Keratinocyte (primary cell): ENCODE measurements around the gene HEPN1. TPM values are rescaled to one million over a fixed set of nuclear protein-coding genes. Genes with fewer than 3 reads are reported as not detected.

ENCODE experiments used
- DNase-seq: peaks from one replicate; pipeline ENCODE4 v3.0.0-alpha.2; 2011; ENCODE audit warnings: low read depth, missing footprints, low spot score
- FAIRE-seq: peaks from 2 replicates; lab custom pipeline; 2011; peaks lifted over from hg19 to GRCh38; lab: Jason Lieb, UNC
- H2AFZ ChIP-seq: 2 replicates; pipeline ENCODE4 v1.6.0; 2012; ENCODE audit warnings: low read length, control low read depth, inconsistent platforms; ENCODE audit not compliant: control insufficient read depth
- H3K27ac ChIP-seq: 2 replicates; pipeline ENCODE4 v1.5.1; 2011; ENCODE audit warnings: low read length; ENCODE audit not compliant: control insufficient read depth, insufficient read depth
- H3K27me3 ChIP-seq: 3 replicates; pipeline ENCODE4 v1.6.0; 2011; ENCODE audit warnings: low read length; ENCODE audit not compliant: control insufficient read depth, insufficient read depth; ENCODE audit errors: extremely low read depth
- H3K36me3 ChIP-seq, 2 experiments: 2 replicates in 1 of 2; 3 replicates in 1 of 2; pipeline ENCODE4 v1.5.1; 2011; ENCODE audit warnings: low read length in 2 of 2, mild to moderate bottlenecking in 1 of 2; ENCODE audit not compliant: control insufficient read depth in 2 of 2, insufficient read depth in 2 of 2; ENCODE audit errors: extremely low read depth in 1 of 2
- H3K4me1 ChIP-seq: 3 replicates; pipeline ENCODE4 v1.5.1; 2011; ENCODE audit warnings: low read length; ENCODE audit not compliant: control insufficient read depth, insufficient read depth; ENCODE audit errors: extremely low read depth
- H3K4me2 ChIP-seq: 3 replicates; pipeline ENCODE4 v1.6.0; 2011; ENCODE audit warnings: low read depth, low read length; ENCODE audit not compliant: control insufficient read depth, insufficient read depth; ENCODE audit errors: extremely low read depth
- H3K4me3 ChIP-seq, 3 experiments: fragments of 200-600 bp in 1 of 3; sonication (generic) in 1 of 3; 2 replicates in 2 of 3; 3 replicates in 1 of 3; pipeline ENCODE4 v1.5.1; 2011 to 2016; ENCODE audit warnings: low read length in 3 of 3, mild to moderate bottlenecking in 3 of 3, control low read depth in 2 of 3, inconsistent platforms in 1 of 3, low read depth in 1 of 3, mixed read lengths in 1 of 3, mixed run types in 1 of 3, moderate library complexity in 1 of 3; ENCODE audit not compliant: control insufficient read depth in 2 of 3, insufficient read depth in 2 of 3; ENCODE audit errors: extremely low read depth in 1 of 3
- H3K79me2 ChIP-seq: 2 replicates; pipeline ENCODE4 v1.6.0; 2012; ENCODE audit warnings: low read length; ENCODE audit not compliant: control insufficient read depth, insufficient read depth
- H3K9ac ChIP-seq: 3 replicates; pipeline ENCODE4 v1.6.0; 2011; ENCODE audit warnings: low read length; ENCODE audit not compliant: control insufficient read depth, insufficient read depth; ENCODE audit errors: extremely low read depth
- H3K9me1 ChIP-seq: 3 replicates; pipeline ENCODE4 v1.6.0; 2011; ENCODE audit warnings: low read length; ENCODE audit not compliant: control insufficient read depth, insufficient read depth; ENCODE audit errors: extremely low read depth
- H3K9me3 ChIP-seq: 2 replicates; pipeline ENCODE4 v1.5.1; 2012; ENCODE audit warnings: low read depth, low read length; ENCODE audit not compliant: control insufficient read depth
- H4K20me1 ChIP-seq: 3 replicates; pipeline ENCODE4 v1.6.0; 2011; ENCODE audit warnings: low read length; ENCODE audit not compliant: control insufficient read depth, insufficient read depth; ENCODE audit errors: extremely low read depth
- CTCF ChIP-seq, 3 experiments: IDR thresholded peaks in 1 of 3; conservative IDR thresholded peaks in 1 of 3; optimal IDR thresholded peaks in 1 of 3; 2 replicates in 2 of 3; 3 replicates in 1 of 3; pipeline versions ENCODE3 to v1.5.1; 2011; ENCODE audit warnings: low read length in 3 of 3, mild to moderate bottlenecking in 3 of 3, moderate library complexity in 2 of 3, control low read depth in 1 of 3, inconsistent platforms in 1 of 3; ENCODE audit not compliant: insufficient read depth in 2 of 3; ENCODE audit errors: extremely low read depth in 1 of 3
- EZH2 ChIP-seq: IDR thresholded peaks from one replicate; pipeline ENCODE4 v1.6.1; 2012; ENCODE audit warnings: inconsistent platforms, mild to moderate bottlenecking, low read length, moderate library complexity
- dilution Hi-C: fragments of 300-500 bp; cut with MboI; formaldehyde crosslinking; loops from one replicate; pipeline ENCODE4 v1.7.0; 2020; ENCODE audit warnings: low sequenced_read_pairs; ENCODE audit not compliant: extremely low pct_ligation_motif_present
- polyA plus RNA-seq, 5 experiments: library from polyadenylated mRNA; depleted of rRNA in 3 of 5; stranded (reverse) in 3 of 5; stranded (forward) in 1 of 5; unstranded in 1 of 5; fragments of >200 nt; gene quantifications; 1 replicate in 1 of 5; 2 replicates in 3 of 5; 3 replicates in 1 of 5; pipeline versions ENCODE4 v1.2.1 to v1.2.3, GENCODE V29; 2011 to 2012; ENCODE audit warnings: missing spikeins in 2 of 5, low read depth in 1 of 5, low replicate concordance in 1 of 5

The HEPN1 gene
- polyA plus RNA-seq, 1 donor (not counting 4 experiments of a cell fraction or from before 2014, with no cell fraction given): not detected

GRCh38 chr11:124890151-124890550 is 28.9 kb upstream of the HEPN1 start:
- no peak overlapping the region for H3K4me2 ChIP-seq
- FAIRE-seq (no peak), DNase-seq (no peak)
- dilution Hi-C loops: no loop called here
- H3K9me3 ChIP-seq: no peaks in the 10 kb centered on the region
- no peak overlapping the region for H2AFZ ChIP-seq
- H3K27me3 ChIP-seq: no peaks in the 10 kb centered on the region
- H3K27ac ChIP-seq: no peak overlapping the region
- no peak overlapping the region for H3K4me3 ChIP-seq
- no peaks in the 10 kb centered on the region for H3K9me1 ChIP-seq
- TF ChIP-seq CTCF (optimal IDR thresholded peaks at IDR 0.05 in 1 of 3, IDR thresholded peaks at IDR 0.05 in 1 of 3, conservative IDR thresholded peaks at IDR 0.05 in 1 of 3; ENCODE audit: extremely low read depth in 1 of 3, insufficient read depth in 2 of 3, low read length in 3 of 3) (no peak), EZH2 (no peak)
- no peaks in the 10 kb centered on the region for H3K79me2 ChIP-seq
- H4K20me1 ChIP-seq: no peaks in the 10 kb centered on the region
- H3K4me1 ChIP-seq: peaks cover 6% of the 10 kb centered on the region
- no peak overlapping the region for H3K9ac ChIP-seq
- H3K36me3 ChIP-seq: no peaks in the 10 kb centered on the region

GRCh38 chr11:124890683-124891372 is 28.2 kb upstream of the HEPN1 start:
- H3K27ac ChIP-seq: no peak overlapping the region

More at GRCh38 chr11:124890683-124891372, 28.2 kb upstream of the HEPN1 start:
- no peak overlapping the region for H2AFZ ChIP-seq
- H3K9ac ChIP-seq: no peak overlapping the region
- no peak overlapping the region for H3K4me2 ChIP-seq
- H4K20me1 ChIP-seq: no peaks in the 10 kb centered on the region
- no peak for FAIRE-seq
- DNase-seq: no peak
- H3K79me2 ChIP-seq: no peaks in the 10 kb centered on the region
- dilution Hi-C loops: no loop called here
- no peaks in the 10 kb centered on the region for H3K9me3 ChIP-seq
- no peaks in the 10 kb centered on the region for H3K36me3 ChIP-seq
- peaks cover 7% of the 10 kb centered on the region for H3K4me1 ChIP-seq
- H3K9me1 ChIP-seq: no peaks in the 10 kb centered on the region
- TF ChIP-seq CTCF (optimal IDR thresholded peaks at IDR 0.05 in 1 of 3, IDR thresholded peaks at IDR 0.05 in 1 of 3, conservative IDR thresholded peaks at IDR 0.05 in 1 of 3; ENCODE audit: extremely low read depth in 1 of 3, insufficient read depth in 2 of 3, low read length in 3 of 3): no peak
- TF ChIP-seq EZH2: no peak
- H3K27me3 ChIP-seq: no peaks in the 10 kb centered on the region
- H3K4me3 ChIP-seq: no peak overlapping the region
